Cardiac muscle cell (in vitro differentiated cells and primary cell): Measurements from ENCODE around the gene DUSP28. TPM values are rescaled to one million over a fixed set of nuclear protein-coding genes. Genes with fewer than 3 reads are reported as not detected.

Experiments used
- DNase-seq, 2 donors: peaks; one replicate each; pipeline versions ENCODE4 v3.0.0 to v3.0.0-alpha.2; 2010 to 2017; ENCODE audit warnings: low read depth in 1 of 2, low spot score in 1 of 2
- H3K27ac ChIP-seq: fragments of 200-600 bp; sonication (generic); 2 replicates; pipeline ENCODE4 v1.5.1; 2016
- H3K27me3 ChIP-seq: fragments of 200-600 bp; sonication (generic); 2 replicates; pipeline ENCODE4 v1.6.0; 2016; ENCODE audit warnings: control low read depth
- H3K36me3 ChIP-seq: fragments of 200-600 bp; sonication (generic); 2 replicates; pipeline ENCODE4 v1.5.1; 2016; ENCODE audit warnings: control low read depth
- H3K4me1 ChIP-seq: fragments of 200-600 bp; sonication (generic); 2 replicates; pipeline ENCODE4 v1.8.1; 2017; ENCODE audit warnings: low read depth, mild to moderate bottlenecking, mixed run types
- H3K4me3 ChIP-seq: fragments of 200-600 bp; sonication (generic); 2 replicates; pipeline ENCODE4 v1.5.1; 2016; ENCODE audit warnings: mild to moderate bottlenecking
- H3K9me3 ChIP-seq: fragments of 200-600 bp; sonication (generic); 2 replicates; pipeline ENCODE4 v1.5.1; 2017; ENCODE audit warnings: low read depth, mild to moderate bottlenecking, control low read depth
- polyA plus RNA-seq: library from polyadenylated mRNA; unstranded; fragments of >200 nt; fragmentation: Nextera tagmentation; extraction: Ambion mirVana; gene quantifications from 2 replicates; pipeline ENCODE4 v1.2.1, GENCODE V29; 2016
- total RNA-seq: library from RNA; depleted of rRNA; stranded (reverse); fragments of >200 nt; gene quantifications from 2 replicates; pipeline ENCODE4 v1.2.3, GENCODE V29; 2016
- TF ChIP-seq, protein P1 (sequence below): IDR thresholded peaks from 2 replicates; pipeline ENCODE4 v1.5.1; 2012; ENCODE audit warnings: low read depth, mild to moderate bottlenecking, low read length

Gene DUSP28
- total and polyA plus RNA-seq, 2 experiments from 2014 or later = 10.2 to 24.9 TPM

DNA sequence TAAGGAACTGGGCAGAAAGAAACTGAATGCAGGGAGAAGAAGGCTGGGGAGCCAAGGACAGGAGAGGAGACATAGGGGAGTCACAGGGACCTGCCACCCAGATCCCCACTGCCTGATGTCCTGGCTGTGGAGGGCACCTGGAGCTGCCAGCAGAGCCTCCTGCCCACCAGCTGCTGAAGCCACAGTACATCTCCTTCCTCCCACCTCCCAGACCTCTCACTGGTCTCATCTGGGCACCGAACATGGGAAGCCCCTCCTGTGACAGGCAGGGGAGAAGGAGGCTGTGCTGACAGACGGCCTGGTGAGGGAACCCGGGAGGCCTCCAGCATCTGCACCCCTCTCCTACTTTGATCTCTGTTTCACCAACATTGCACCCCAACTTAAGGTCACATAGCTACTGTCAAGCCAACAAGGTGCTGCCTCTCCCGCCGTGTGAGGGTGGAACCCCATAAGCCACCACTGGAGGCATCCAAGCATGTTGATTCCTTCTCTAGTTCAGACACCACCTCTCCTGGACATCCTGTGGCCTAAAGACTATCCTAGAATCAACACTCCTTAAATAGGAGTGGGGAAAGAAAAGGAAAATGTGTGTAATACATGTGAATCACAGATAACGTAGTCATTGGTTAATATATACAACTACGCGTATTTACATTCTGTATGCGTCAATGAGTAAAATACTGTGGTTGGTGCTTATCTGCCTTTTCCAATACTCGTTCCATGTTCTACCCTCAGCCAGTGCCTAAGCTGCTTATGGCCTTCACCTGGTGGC, 4.6 kb downstream of the DUSP28 start:
- Histone ChIP-seq H3K36me3 (no peaks in the 10 kb centered on the region), H3K9me3 (no peaks in the 10 kb centered on the region), H3K27ac (no peak overlapping the region), H3K27me3 (no peaks in the 10 kb centered on the region), H3K4me3 (no peak overlapping the region), H3K4me1 (peaks cover 25% of the 10 kb centered on the region)
- peak in 1 of 2 donors; percentile 79 for DNase-seq
- TF ChIP-seq, protein P1, sequence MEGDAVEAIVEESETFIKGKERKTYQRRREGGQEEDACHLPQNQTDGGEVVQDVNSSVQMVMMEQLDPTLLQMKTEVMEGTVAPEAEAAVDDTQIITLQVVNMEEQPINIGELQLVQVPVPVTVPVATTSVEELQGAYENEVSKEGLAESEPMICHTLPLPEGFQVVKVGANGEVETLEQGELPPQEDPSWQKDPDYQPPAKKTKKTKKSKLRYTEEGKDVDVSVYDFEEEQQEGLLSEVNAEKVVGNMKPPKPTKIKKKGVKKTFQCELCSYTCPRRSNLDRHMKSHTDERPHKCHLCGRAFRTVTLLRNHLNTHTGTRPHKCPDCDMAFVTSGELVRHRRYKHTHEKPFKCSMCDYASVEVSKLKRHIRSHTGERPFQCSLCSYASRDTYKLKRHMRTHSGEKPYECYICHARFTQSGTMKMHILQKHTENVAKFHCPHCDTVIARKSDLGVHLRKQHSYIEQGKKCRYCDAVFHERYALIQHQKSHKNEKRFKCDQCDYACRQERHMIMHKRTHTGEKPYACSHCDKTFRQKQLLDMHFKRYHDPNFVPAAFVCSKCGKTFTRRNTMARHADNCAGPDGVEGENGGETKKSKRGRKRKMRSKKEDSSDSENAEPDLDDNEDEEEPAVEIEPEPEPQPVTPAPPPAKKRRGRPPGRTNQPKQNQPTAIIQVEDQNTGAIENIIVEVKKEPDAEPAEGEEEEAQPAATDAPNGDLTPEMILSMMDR = peak; percentile 31

DNA sequence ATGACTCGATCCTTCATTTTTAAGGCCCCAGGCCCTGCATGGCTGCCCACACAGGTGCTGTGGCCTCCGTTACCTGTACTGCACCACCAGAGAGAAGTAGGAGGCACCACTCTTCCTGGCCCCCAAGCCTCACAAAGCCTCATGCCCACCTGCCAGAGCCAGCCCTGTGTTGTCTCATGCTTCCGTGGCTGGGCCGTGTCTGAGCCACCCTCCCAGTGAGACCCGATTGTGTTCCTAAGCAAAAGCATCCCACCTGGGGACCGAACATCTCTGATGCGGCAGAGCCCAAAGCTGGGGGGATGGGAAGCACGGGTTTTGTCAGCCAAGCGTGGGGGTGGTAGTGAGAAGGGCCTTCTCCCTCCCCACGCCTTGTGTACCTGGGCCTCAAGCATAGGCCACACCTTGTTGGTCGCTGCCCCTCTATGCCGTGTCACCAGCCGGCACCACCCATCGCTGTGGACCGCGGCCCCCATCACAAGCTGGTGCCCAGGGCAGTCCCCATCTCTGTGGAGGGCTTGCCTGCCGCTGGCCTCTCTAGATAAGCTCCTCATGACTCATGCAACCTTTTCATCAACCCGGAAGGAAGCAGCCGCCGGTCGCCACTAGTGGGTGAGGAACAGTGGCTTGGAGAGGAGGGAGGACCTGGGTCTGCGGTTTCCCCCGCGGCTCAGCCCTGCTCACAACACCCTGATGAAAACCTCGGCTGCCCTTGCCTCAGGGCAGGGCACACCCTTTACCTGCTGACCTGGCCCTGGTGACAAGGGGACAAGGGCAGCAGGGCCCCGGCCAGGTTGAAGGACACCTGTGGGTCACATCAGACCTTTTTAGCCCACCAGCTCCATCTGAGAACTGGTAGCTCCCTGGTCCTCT, 5.4 kb downstream of the DUSP28 start:
- peaks cover 25% of the 10 kb centered on the region for H3K4me1 ChIP-seq
- H3K27ac ChIP-seq = peak overlapping the region; percentile 6
- no peaks in the 10 kb centered on the region for H3K36me3 ChIP-seq
- H3K27me3 ChIP-seq = no peaks in the 10 kb centered on the region
- no peaks in the 10 kb centered on the region for H3K9me3 ChIP-seq
- TF ChIP-seq, protein P1 = no peak
- DNase-seq = peak; percentile 31 to 92
- H3K4me3 ChIP-seq = no peak overlapping the region

DNA sequence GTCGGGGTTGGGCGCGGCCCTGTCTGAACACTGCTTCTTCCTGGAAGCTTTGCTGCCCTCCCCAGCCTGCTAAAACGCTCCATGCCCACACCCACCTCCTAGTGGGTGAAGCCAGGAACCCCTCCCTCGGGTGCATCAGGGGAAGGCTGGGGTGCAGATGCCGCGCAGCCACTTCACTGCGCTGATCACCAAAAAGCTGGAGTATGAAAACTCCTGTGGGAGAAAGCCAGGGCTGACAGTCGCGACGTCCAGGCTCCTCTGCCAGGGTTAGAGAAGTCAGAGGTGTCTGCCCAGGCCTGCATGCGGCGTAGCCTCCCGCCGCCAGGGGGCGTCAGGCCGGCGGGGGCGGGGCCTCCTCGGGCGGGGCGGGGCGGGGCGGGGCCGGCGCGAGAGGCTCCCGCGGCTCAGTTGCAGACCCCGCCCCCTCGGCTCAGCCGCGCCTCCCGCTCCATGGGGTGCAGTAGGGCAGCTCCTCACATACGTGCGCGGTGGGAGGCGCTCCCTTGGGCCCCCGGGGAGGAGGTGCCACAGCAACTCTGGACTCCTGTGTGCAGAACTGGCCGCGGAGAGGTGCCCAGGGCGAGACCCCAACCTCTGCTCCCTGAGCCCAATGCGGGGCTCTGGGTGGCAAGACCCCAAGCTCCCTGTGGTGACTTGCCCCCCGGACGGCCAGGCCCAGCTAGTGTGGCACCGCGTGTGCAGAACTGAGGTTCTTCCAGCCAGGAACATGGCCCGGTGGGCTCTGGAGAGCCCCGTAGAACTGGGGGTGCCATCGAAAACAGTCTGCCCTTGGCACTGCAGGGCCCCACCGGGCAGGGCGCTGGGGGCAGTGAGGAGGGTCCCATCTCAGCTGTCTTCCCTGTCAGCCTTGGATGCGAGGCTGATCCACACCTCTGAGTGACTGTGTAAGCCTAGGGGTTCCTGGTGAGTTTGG, 6.3 kb downstream of the DUSP28 start:
- TF ChIP-seq, protein P1 = peak; percentile 65
- Histone ChIP-seq H3K27me3 (no peaks in the 10 kb centered on the region), H3K36me3 (no peaks in the 10 kb centered on the region), H3K9me3 (no peaks in the 10 kb centered on the region), H3K4me3 (peak overlapping the region; percentile 1), H3K4me1 (peaks cover 23% of the 10 kb centered on the region), H3K27ac (peak overlapping the region; percentile 6)
- peak; percentile 91 to 92 for DNase-seq

DNA sequence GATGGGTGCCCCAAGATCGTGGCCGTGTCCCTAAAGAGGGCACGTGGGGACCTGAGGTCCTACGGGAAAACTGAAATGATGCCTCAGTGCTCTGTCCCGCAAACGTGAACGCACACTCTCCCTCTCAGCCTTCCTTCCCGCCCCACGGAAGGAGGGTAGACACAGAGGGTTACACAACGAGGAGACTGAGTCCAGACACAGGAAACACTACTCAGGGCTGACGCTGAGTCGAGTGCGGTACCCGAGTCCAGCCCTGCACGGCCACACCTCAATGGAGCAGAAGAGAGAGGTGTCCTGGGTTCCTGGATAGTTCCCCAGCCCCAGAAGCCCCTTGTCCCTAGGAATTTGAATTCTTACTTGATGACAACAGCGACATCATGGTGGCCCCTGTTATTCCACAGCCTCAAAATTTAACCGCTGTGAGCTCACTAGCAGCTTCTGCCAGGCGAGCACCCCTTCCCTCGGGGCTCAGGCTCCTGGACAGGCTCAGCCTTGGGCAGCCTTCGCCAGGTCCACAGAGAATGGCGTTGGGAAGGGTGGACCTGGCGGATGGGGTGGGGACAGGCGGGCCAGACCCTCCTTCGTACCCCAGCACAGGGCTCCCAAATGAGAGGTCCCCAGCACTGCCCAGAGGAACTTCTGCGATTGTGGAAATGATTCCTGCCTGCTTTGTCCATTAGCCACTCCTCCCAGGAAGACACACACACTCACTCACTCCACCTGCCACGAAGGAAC, 7.1 kb downstream of the DUSP28 start:
- Histone ChIP-seq H3K9me3 (no peaks in the 10 kb centered on the region), H3K36me3 (no peaks in the 10 kb centered on the region), H3K27me3 (no peaks in the 10 kb centered on the region), H3K4me3 (peak overlapping the region; percentile 50), H3K4me1 (peaks cover 20% of the 10 kb centered on the region), H3K27ac (no peak overlapping the region)
- TF ChIP-seq, protein P1 = no peak
- DNase-seq = no peak
